GM18861 (cell line): Measurements from ENCODE around the gene APCDD1L.
"Not testable (repeated sequence)": the region's sequence is repeated elsewhere in the genome, so short reads cannot be mapped to it uniquely, and the experiment has no call there.

Source experiments
- ATAC-seq: cut with Tn5 transposase; IDR thresholded peaks from one replicate; pipeline ENCODE4 v1.9.1; 2021; ENCODE audit not compliant: unreplicated experiment

The APCDD1L gene

GRCh38 chr20:58518387-58518786 lies 3.2 kb upstream of the APCDD1L start:
- ATAC-seq = no peak

DNA sequence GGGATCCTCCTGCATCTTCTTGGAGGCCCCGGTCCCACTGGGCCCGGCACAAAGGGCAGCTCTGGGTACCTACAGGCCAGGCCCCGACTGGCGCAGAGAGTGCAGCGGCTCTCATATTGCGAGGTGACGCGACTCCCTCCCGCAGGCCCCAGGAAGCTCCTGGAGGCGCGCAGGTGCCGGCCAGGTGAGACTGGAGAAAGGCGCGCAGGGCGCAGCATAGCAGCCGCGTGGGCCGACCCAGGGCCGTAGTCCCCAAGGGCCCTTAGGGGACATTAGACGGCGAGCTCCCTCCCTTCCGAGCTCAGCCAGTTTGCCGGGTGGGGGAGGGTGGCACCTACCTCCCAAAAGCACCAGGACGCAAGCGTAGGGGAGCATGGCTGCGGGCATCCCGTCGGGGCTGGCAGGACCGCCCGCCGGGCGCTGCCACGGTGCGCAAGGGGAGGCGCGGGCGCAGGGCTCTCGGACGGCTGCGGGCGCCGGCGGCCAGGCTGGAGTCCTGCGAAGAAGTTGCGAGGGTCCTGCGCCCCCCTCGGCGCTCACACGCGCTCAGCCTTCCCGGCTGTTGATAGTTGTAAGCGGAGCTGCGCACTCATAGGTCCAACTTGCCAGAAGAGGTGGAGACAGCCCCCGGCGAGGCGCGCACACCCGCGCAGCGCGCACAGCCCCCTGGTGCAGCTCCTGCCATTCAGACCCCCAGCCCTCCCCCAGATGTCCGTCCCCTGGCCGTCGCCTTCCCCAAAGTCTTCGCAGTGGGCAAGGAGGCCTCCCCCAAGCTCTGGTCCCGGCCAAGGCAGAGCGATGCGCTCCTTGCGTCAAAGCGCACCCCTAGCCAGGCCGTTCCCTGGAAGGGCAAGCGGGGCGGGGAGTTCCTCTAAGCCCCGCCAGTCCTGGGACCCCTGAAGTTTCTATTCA lies 622 bp downstream of the APCDD1L start:
- no peak for ATAC-seq

DNA sequence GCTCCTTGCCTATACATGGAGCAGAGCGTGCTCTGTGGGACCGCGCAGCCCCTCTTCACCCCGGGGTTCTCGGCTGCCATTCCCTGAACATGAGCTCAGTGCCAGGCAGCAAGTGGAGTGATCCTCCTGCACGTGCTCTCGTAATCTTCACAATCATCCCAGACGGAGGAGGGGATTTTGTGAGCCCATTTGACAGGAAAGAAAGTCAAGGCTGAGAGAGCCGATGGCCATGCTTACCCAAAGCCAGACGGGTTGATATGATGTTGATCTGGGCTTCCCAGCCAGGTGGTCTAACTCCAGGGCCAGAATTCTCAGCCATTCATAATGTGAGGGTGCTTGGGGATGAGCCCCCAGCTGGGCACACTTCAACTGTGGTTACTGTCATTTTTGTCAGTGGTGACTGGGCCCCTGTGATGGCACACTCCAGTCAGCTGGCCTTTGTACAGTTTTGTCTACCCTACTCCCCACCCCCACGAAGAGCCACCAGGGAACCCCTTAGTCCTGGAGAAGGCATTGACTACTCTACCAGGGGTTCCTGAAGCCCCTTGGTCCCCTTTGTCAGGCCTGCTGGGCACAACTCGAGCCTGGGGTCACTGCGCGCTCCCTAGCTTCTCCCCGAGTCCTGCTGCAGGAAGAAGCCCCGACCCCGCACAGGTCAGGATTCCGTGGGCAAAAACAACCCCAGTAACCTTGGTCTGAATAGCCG lies 1.5 kb downstream of the APCDD1L start:
- no peak for ATAC-seq

DNA sequence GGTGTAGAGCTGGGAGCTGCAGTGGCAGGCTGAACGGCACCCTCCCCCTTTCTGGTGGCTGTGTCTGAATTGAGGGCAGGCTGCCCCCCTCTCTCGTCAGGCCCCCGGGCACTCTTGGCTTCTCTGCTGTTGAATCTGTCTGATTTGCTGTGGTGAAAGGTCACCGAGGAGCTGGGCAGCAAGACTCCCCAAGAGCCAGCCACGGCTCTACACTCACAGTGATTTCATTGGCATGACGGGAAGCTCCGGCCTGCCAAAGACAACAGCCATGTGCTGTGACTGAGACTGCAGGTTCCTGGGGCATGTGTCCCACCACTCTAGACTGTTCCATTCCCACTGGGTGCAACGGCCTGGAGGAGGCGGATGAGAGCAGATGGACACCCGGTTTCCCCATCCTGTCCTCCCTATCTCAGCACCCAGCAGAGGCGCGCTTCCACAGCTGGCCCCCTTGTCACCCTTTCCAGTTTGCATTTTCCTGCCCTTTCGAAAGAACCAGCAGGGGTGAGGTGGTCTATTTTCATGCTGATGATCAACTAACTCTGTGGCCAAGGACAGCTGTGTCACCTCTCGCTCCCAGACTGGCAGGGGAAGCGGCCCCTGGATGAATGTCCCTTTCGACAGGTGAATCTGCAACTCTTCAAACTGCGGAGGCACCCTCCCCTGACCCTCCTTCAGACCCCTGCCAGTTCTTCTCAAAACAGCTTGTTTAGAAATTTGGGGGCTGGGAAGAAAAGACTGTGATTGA lies 2.2 kb downstream of the APCDD1L start:
- no peak for ATAC-seq

- no peak for ATAC-seq
Measured at GRCh38 chr20:58511861-58512260, 3.3 kb downstream of the APCDD1L start.

- no peak for ATAC-seq
Measured at GRCh38 chr20:58511364-58511763, 3.8 kb downstream of the APCDD1L start.

- no peak for ATAC-seq
Measured at GRCh38 chr20:58510921-58511320, 4.3 kb downstream of the APCDD1L start.

DNA sequence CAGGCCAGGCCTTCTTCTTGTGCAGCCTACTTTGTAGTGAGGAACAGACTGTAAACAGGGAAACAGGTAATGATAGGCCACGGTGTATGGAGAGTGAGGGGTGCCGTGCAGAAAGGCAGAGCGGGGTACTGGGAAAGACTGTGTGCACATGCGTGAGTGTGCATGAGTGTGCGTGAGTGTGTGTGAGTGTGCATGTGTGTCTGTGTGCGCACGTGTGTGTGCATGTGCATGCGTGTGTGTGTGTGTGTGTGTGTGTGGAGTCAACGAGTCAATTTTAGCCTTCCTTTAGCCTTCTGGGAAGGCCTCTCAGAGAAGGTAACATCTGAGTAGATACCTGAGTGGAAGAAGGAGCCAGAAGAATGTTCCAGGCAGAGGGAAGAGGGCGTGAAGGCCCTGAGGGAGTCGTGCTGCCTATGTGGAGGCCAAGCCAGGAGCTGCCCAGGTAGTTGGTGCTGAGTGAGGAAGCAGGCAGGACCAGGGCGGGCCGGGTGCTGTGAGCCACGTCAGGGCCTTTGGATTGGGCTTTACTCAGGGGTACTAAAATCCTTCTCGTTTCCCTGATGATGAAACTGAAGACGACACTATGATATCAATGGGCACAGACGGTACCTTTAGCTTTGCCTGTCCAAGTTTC lies 6.3 kb downstream of the APCDD1L start:
- ATAC-seq = no peak

DNA sequence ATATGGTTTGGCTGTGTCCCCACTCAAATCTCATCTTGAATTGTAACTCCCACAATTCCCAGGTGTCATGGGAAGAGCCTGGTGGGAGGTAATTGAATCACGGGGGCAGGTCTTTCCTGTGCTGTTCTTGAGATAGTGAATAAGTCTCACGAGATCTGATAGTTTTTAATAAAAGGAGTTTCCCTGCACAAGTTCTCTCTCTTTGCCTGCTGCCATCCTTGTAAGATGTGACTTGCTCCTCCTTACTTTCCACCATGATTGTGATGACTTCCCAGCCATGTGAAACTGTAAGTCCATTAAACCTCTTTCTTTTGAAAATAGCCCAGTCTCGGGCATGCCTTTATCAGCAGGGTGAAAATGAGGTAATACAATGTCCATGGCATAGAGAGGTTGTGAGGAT lies 8.2 kb downstream of the APCDD1L start:
- not testable (repeated sequence) for ATAC-seq

DNA sequence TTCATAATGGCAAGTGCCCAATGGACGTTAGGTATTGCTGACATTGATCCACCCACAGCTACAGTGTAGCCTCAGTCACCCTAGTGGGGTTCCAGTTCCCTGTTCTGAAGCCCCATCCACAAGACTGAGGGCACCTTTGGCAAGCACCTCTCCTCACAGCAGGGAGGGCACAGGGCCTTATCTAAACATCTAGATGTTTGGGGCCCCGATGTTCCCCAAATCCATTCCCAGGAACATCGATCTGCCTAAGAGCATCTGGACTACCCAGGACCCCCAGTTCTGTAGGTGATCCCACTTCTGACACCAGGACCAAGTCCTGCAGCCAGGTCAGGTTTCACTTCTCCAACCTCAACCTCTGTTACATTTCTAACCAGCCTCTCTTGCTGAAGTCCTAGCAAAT lies 10.6 kb downstream of the APCDD1L start:
- no peak for ATAC-seq

GRCh38 chr20:58503668-58504067 lies 11.5 kb downstream of the APCDD1L start:
- ATAC-seq = no peak

DNA sequence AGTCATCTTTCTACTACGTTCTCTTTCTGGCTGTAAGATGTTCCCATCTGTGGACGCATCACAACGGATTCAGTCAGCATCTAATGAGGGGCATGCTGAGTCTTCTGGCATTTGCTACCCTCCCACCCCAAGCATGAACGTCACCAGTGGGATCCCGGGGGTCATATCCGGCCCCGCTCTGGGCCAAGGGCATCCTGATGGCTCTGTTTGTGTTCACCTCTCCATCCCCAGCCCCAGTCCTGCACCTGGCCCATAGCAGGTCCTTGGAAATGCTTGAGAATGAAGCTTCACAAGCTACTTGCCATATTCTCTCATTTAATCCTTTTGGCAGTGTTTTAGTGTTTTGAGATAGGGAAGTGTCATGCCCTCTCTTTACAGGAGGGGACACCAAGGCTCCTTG lies 14.9 kb downstream of the APCDD1L start:
- no peak for ATAC-seq

DNA sequence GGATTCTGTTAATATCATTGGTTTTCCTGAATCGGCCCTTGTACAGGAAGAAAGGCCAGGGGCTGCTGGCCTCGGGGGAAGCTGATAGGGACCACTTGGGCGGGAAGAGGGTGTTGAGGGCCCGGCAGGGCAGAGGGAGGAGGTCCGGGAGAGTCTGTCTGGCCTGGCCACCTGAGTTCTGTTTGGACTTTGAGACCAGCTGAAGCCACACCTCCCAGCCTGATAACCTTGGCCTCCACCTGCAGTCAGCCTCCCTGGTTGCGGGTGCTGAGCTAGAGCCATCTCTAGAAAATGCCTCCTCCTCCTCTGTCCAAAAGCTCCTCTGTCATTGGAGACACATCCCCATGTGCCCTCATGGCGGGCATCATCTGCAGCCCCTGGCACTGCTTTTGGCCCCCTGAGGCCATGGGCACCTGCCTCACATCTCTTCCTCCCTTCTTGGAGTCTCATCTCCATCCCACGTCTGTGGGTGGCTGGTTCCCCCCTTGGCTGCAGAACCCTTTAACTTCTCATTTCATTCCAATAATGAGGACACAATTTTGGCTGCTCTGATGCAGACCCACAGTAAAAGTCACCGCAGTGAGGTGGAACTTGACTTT lies 16.6 kb downstream of the APCDD1L start:
- ATAC-seq = no peak

- no peak for ATAC-seq
Measured at GRCh38 chr20:58497724-58498469, 17.3 kb downstream of the APCDD1L start.

GRCh38 chr20:58497076-58497641 lies 18.0 kb downstream of the APCDD1L start:
- no peak for ATAC-seq

DNA sequence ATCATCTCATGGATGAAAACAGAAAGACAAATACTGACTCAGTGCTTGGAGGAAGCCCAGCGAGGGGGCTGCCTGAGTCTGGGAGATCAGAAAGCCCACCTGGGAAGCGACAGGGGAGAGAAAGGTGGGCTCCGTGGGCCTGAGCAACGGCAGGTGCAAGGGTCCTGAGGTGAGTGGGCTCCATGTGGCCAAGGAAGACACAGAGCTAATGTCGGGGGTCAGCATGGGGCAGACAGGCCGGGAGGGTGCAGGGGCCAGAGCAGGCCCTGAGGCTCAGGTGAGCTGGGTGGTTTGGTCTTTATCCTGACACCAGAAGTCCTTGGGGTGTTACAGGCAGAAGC lies 18.8 kb downstream of the APCDD1L start:
- no peak for ATAC-seq

DNA sequence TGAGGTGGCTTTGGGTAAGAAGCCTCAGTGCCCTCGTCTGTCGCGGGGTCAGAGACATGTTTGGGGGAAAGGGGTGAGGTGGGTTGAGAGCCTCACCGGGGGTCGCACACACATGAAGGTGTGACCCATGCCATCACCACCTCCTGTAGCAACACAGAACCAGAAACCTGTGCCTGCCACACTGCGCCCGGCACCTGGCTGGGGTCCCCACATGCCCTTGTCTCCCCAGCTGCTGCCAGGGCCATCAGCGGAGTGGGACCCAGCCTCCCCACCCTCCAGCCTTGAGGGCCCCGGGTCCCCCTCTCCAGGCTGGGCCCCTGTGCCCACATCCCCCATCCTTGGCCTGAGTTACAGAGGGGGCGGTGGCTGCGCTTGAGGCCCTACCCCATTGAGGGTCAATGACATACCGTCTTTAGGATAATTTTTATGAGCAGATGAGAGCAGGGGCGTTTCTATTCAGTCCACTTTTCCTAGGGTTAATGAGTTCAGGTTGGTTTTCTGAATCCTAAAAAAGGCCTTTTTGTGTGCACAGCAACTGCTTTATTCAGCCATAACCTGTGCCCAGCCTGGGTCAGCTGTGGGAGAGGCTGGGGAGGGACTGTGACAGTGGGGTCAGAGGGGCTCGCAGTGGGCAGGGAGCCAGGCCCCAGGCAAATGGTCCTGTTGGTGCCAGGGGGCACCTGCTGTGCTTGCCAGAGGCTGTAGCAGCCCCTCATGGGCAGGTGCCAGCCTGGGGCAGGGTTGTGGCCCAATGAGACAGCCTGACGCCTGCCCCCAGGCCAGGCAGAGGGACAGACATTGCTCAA lies 19.4 kb downstream of the APCDD1L start:
- no peak for ATAC-seq

DNA sequence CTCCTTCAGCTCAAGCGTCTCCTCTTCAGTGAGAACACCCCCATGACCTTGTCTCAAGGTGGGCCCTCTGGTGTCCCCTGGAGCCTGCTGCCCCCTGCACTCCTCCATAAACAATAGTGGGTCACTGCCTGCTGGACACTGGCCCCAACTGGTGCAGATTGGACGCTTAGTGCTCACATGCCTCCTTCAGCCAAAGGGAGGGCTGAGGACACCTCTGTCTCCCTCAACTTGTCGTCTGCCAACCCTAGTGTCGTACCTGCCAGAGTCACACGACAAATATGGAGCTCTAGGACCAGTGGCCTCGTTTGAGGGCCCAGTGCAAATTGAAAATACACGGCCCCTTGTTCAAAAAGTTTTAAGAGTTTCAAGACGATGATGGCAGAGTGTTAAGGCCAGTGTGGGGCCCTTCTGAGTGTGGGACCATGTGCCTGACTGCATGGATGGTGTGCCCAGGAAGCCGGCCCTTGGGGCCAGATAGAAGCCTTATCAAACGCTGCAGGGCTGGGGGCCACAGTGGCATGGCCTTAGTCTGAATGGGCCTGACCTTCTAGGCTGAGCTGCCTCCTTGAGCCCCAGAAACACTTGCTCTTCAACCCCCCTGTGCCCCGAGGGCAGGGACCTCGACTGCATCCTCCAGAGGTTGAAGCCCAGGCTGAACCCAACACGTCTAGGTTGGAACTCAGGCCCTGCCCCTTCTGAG lies 20.1 kb downstream of the APCDD1L start:
- ATAC-seq = no peak
